Lower leg skin (tissue), 4 donors: ENCODE data around the gene AEBP2. TPM values are rescaled to one million over a fixed set of nuclear protein-coding genes. Genes with fewer than 3 reads are reported as not detected.

Source experiments
- DNase-seq, 2 donors: peaks; one replicate each; pipeline ENCODE4 v3.0.0-alpha.2; 2019; ENCODE audit warnings: low spot score in 2 of 2
- H3K4me3 ChIP-seq: fragments of 200-600 bp; sonication (generic); 2 replicates; pipeline ENCODE4 v1.5.1; 2017; ENCODE audit warnings: mild to moderate bottlenecking, low read depth; ENCODE audit not compliant: poor library complexity, severe bottlenecking
- CTCF ChIP-seq, 3 donors: fragments of 450-650 bp; IDR thresholded peaks; one replicate each; pipeline ENCODE4 v1.5.1; 2016; ENCODE audit warnings: antibody characterized with exemption in 3 of 3, mild to moderate bottlenecking in 3 of 3, moderate library complexity in 2 of 3
- POLR2A ChIP-seq, 2 donors: fragments of 450-650 bp; IDR thresholded peaks; one replicate each; pipeline ENCODE4 v1.6.1; 2016 to 2017; ENCODE audit warnings: antibody characterized with exemption in 2 of 2, mild to moderate bottlenecking in 1 of 2, moderate library complexity in 1 of 2
- WGBS, 2 donors: methylation state at CpG; one replicate each; pipeline ENCODE4 v1.1.5; 2018; 5-methylcytosine and 5-hydroxymethylcytosine counted together
- intact Hi-C: fragments of 100-400 bp; cut with DNase I; formaldehyde crosslinking; loops from one replicate; pipeline ENCODE4 v1.15.0; 2023; ENCODE audit warnings: low total_unique reads
- total RNA-seq, 4 donors: library from RNA; depleted of rRNA; stranded (reverse); fragments of >200 nt; gene quantifications; one replicate each; pipeline ENCODE4 v1.1.0, GENCODE V29; 2016

The AEBP2 gene
- total RNA-seq, 4 donors from 2014 or later: 31.4 to 70.9 (median 54.0) TPM

- TF ChIP-seq POLR2A (IDR thresholded peaks at IDR 0.05) (no peak), CTCF (IDR thresholded peaks at IDR 0.05) (no peak)
- intact Hi-C loops: no loop called here
- DNase-seq: no peak
- no peak overlapping the region for H3K4me3 ChIP-seq
- WGBS, 2 donors: 33 to 38% methylated on average over 3 of the region's 3 CpGs
Measured at GRCh38 chr12:19444097-19444496, 4.8 kb downstream of the AEBP2 start.

GRCh38 chr12:19447386-19447785 is 8.1 kb downstream of the AEBP2 start:
- no peak overlapping the region for H3K4me3 ChIP-seq
- no peak for DNase-seq
- 86 to 89% methylated on average over 8 of the region's 8 CpGs for WGBS, 2 donors
- intact Hi-C loops: no loop called here
- TF ChIP-seq CTCF (IDR thresholded peaks at IDR 0.05) (no peak), POLR2A (IDR thresholded peaks at IDR 0.05) (no peak)

- H3K4me3 ChIP-seq: no peak overlapping the region
- intact Hi-C loops: no loop called here
- 74 to 78% methylated on average over 4 of the region's 4 CpGs for WGBS, 2 donors
- no peak for DNase-seq
- TF ChIP-seq POLR2A (IDR thresholded peaks at IDR 0.05): no peak
- no peak for TF ChIP-seq CTCF (IDR thresholded peaks at IDR 0.05)
Measured at GRCh38 chr12:19449814-19450213, 10.5 kb downstream of the AEBP2 start.

GRCh38 chr12:19450362-19450761 is 11.1 kb downstream of the AEBP2 start:
- intact Hi-C loops: no loop called here

GRCh38 chr12:19451196-19451595 is 11.9 kb downstream of the AEBP2 start:
- TF ChIP-seq POLR2A (IDR thresholded peaks at IDR 0.05) (no peak), CTCF (IDR thresholded peaks at IDR 0.05) (no peak)
- intact Hi-C loops: no loop called here

More at GRCh38 chr12:19450362-19450761, 11.1 kb downstream of the AEBP2 start:
- DNase-seq: no peak
- WGBS, 2 donors: 87% methylated on average over 4 of the region's 4 CpGs
- TF ChIP-seq CTCF (IDR thresholded peaks at IDR 0.05) (no peak), POLR2A (IDR thresholded peaks at IDR 0.05) (no peak)
- H3K4me3 ChIP-seq: no peak overlapping the region

GRCh38 chr12:19453961-19454360 is 14.7 kb downstream of the AEBP2 start:
- 84 to 86% methylated on average over 7 of the region's 7 CpGs for WGBS, 2 donors

More at GRCh38 chr12:19451196-19451595, 11.9 kb downstream of the AEBP2 start:
- no peak overlapping the region for H3K4me3 ChIP-seq
- DNase-seq: peak in 1 of 2 donors; percentile 57
- 64 to 75% methylated on average over 6 of the region's 6 CpGs for WGBS, 2 donors

More at GRCh38 chr12:19453961-19454360, 14.7 kb downstream of the AEBP2 start:
- no peak for TF ChIP-seq CTCF (IDR thresholded peaks at IDR 0.05)
- no peak for TF ChIP-seq POLR2A (IDR thresholded peaks at IDR 0.05)
- no peak for DNase-seq
- intact Hi-C loops: no loop called here
- H3K4me3 ChIP-seq: no peak overlapping the region
